Measurements from ENCODE around the gene RAB31.

Gene RAB31

GRCh38 chr18:9714266-9715087, 6.4 kb downstream of the RAB31 start:
- Histone ChIP-seq H3K9ac (ENCODE audit: low read depth, low read length) (no peak overlapping the region), H3K4me1 (ENCODE audit: insufficient read depth, low read length) (peaks cover 17% of the 10 kb centered on the region), H3K36me3 (ENCODE audit: insufficient read depth, low read length) (no peaks in the 10 kb centered on the region; the same call in 1 of the 2 replicates)

GRCh38 chr18:9715088-9715343, 6.9 kb downstream of the RAB31 start:
- Histone ChIP-seq H3K4me1 (ENCODE audit: insufficient read depth, low read length) (peaks cover 17% of the 10 kb centered on the region), H3K9ac (ENCODE audit: low read depth, low read length) (no peak overlapping the region), H3K9me3 (ENCODE audit: control insufficient read depth, insufficient read depth, low read length) (no peaks in the 10 kb centered on the region), H3K36me3 (ENCODE audit: insufficient read depth, low read length) (no peaks in the 10 kb centered on the region; the same call in 1 of the 2 replicates)

More at GRCh38 chr18:9714266-9715087, 6.4 kb downstream of the RAB31 start:
- H3K9me3 ChIP-seq (ENCODE audit: control insufficient read depth, insufficient read depth, low read length), result no peaks in the 10 kb centered on the region

- Histone ChIP-seq H3K36me3 (ENCODE audit: insufficient read depth, low read length) (no peaks in the 10 kb centered on the region; the same call in 1 of the 2 replicates), H3K4me1 (ENCODE audit: insufficient read depth, low read length) (peaks cover 14% of the 10 kb centered on the region; the same call in 1 of the 2 replicates), H3K9me3 (ENCODE audit: control insufficient read depth, insufficient read depth, low read length) (no peaks in the 10 kb centered on the region), H3K9ac (ENCODE audit: low read depth, low read length) (no peak overlapping the region)
These were observed 8.1 kb downstream of the RAB31 start for GRCh38 chr18:9715978-9716774.

- H3K4me1 ChIP-seq (ENCODE audit: insufficient read depth, low read length), result peaks cover 9% of the 10 kb centered on the region; the same call in 1 of the 2 replicates
- H3K9me3 ChIP-seq (ENCODE audit: control insufficient read depth, insufficient read depth, low read length), result no peaks in the 10 kb centered on the region
- no peak overlapping the region for H3K9ac ChIP-seq (ENCODE audit: low read depth, low read length)
- no peaks in the 10 kb centered on the region; the same call in 1 of the 2 replicates for H3K36me3 ChIP-seq (ENCODE audit: insufficient read depth, low read length)
These were observed 8.9 kb downstream of the RAB31 start for GRCh38 chr18:9716780-9717563.

- H3K9ac ChIP-seq (ENCODE audit: low read depth, low read length), result no peak overlapping the region
- H3K4me1 ChIP-seq (ENCODE audit: insufficient read depth, low read length), result peaks cover 9% of the 10 kb centered on the region; the same call in 1 of the 2 replicates
- H3K9me3 ChIP-seq (ENCODE audit: control insufficient read depth, insufficient read depth, low read length), result no peaks in the 10 kb centered on the region
- no peaks in the 10 kb centered on the region; the same call in 1 of the 2 replicates for H3K36me3 ChIP-seq (ENCODE audit: insufficient read depth, low read length)
These were observed 11.4 kb downstream of the RAB31 start for GRCh38 chr18:9719421-9719981.

- Histone ChIP-seq H3K9ac (ENCODE audit: low read depth, low read length) (no peak overlapping the region), H3K36me3 (ENCODE audit: insufficient read depth, low read length) (no peaks in the 10 kb centered on the region; the same call in 1 of the 2 replicates), H3K4me1 (ENCODE audit: insufficient read depth, low read length) (peaks cover 9% of the 10 kb centered on the region; the same call in 1 of the 2 replicates), H3K9me3 (ENCODE audit: control insufficient read depth, insufficient read depth, low read length) (no peaks in the 10 kb centered on the region)
These were observed 12.2 kb downstream of the RAB31 start for GRCh38 chr18:9720327-9720726.

- no peak overlapping the region for H3K9ac ChIP-seq (ENCODE audit: low read depth, low read length)
- peaks cover 9% of the 10 kb centered on the region; the same call in 1 of the 2 replicates for H3K4me1 ChIP-seq (ENCODE audit: insufficient read depth, low read length)
These were observed 13.9 kb downstream of the RAB31 start for GRCh38 chr18:9721893-9722550.

GRCh38 chr18:9722691-9723090, 14.6 kb downstream of the RAB31 start:
- peaks cover 9% of the 10 kb centered on the region; the same call in 1 of the 2 replicates for H3K4me1 ChIP-seq (ENCODE audit: insufficient read depth, low read length)
- no peaks in the 10 kb centered on the region for H3K9me3 ChIP-seq (ENCODE audit: control insufficient read depth, insufficient read depth, low read length)
- H3K36me3 ChIP-seq (ENCODE audit: insufficient read depth, low read length), result no peaks in the 10 kb centered on the region; the same call in 1 of the 2 replicates
- no peak overlapping the region for H3K9ac ChIP-seq (ENCODE audit: low read depth, low read length)

More at GRCh38 chr18:9721893-9722550, 13.9 kb downstream of the RAB31 start:
- Histone ChIP-seq H3K9me3 (ENCODE audit: control insufficient read depth, insufficient read depth, low read length) (no peaks in the 10 kb centered on the region), H3K36me3 (ENCODE audit: insufficient read depth, low read length) (no peaks in the 10 kb centered on the region; the same call in 1 of the 2 replicates)

- H3K4me1 ChIP-seq (ENCODE audit: insufficient read depth, low read length), result no peaks in the 10 kb centered on the region
- no peaks in the 10 kb centered on the region; the same call in 1 of the 2 replicates for H3K36me3 ChIP-seq (ENCODE audit: insufficient read depth, low read length)
- H3K9ac ChIP-seq (ENCODE audit: low read depth, low read length), result no peak overlapping the region
- H3K9me3 ChIP-seq (ENCODE audit: control insufficient read depth, insufficient read depth, low read length), result no peaks in the 10 kb centered on the region
These were observed 16.9 kb downstream of the RAB31 start for GRCh38 chr18:9724797-9725585.

- Histone ChIP-seq H3K9me3 (ENCODE audit: control insufficient read depth, insufficient read depth, low read length) (no peaks in the 10 kb centered on the region), H3K4me1 (ENCODE audit: insufficient read depth, low read length) (no peaks in the 10 kb centered on the region; the same call in 1 of the 2 replicates), H3K9ac (ENCODE audit: low read depth, low read length) (no peak overlapping the region), H3K36me3 (ENCODE audit: insufficient read depth, low read length) (no peaks in the 10 kb centered on the region; the same call in 1 of the 2 replicates)
These were observed 18.1 kb downstream of the RAB31 start for GRCh38 chr18:9726175-9726574.

GRCh38 chr18:9726936-9727335, 18.8 kb downstream of the RAB31 start:
- H3K36me3 ChIP-seq (ENCODE audit: insufficient read depth, low read length), result no peaks in the 10 kb centered on the region; the same call in 1 of the 2 replicates
- H3K9ac ChIP-seq (ENCODE audit: low read depth, low read length), result no peak overlapping the region
- no peaks in the 10 kb centered on the region; the same call in 1 of the 2 replicates for H3K4me1 ChIP-seq (ENCODE audit: insufficient read depth, low read length)
- H3K9me3 ChIP-seq (ENCODE audit: control insufficient read depth, insufficient read depth, low read length), result no peaks in the 10 kb centered on the region

GRCh38 chr18:9730786-9731185, 22.7 kb downstream of the RAB31 start:
- no peaks in the 10 kb centered on the region for H3K36me3 ChIP-seq (ENCODE audit: insufficient read depth, low read length)
- H3K4me1 ChIP-seq (ENCODE audit: insufficient read depth, low read length), result peaks cover 9% of the 10 kb centered on the region; the same call in 1 of the 2 replicates
- H3K9ac ChIP-seq (ENCODE audit: low read depth, low read length), result no peak overlapping the region
- H3K9me3 ChIP-seq (ENCODE audit: control insufficient read depth, insufficient read depth, low read length), result no peaks in the 10 kb centered on the region

GRCh38 chr18:9731380-9731779, 23.3 kb downstream of the RAB31 start:
- Histone ChIP-seq H3K4me1 (ENCODE audit: insufficient read depth, low read length) (peaks cover 9% of the 10 kb centered on the region; the same call in 1 of the 2 replicates), H3K36me3 (ENCODE audit: insufficient read depth, low read length) (no peaks in the 10 kb centered on the region), H3K9ac (ENCODE audit: low read depth, low read length) (no peak overlapping the region), H3K9me3 (ENCODE audit: control insufficient read depth, insufficient read depth, low read length) (no peaks in the 10 kb centered on the region)

Data from ES-I3 (cell line).